ENCODE results near the gene CELF4.

The CELF4 gene

DNA sequence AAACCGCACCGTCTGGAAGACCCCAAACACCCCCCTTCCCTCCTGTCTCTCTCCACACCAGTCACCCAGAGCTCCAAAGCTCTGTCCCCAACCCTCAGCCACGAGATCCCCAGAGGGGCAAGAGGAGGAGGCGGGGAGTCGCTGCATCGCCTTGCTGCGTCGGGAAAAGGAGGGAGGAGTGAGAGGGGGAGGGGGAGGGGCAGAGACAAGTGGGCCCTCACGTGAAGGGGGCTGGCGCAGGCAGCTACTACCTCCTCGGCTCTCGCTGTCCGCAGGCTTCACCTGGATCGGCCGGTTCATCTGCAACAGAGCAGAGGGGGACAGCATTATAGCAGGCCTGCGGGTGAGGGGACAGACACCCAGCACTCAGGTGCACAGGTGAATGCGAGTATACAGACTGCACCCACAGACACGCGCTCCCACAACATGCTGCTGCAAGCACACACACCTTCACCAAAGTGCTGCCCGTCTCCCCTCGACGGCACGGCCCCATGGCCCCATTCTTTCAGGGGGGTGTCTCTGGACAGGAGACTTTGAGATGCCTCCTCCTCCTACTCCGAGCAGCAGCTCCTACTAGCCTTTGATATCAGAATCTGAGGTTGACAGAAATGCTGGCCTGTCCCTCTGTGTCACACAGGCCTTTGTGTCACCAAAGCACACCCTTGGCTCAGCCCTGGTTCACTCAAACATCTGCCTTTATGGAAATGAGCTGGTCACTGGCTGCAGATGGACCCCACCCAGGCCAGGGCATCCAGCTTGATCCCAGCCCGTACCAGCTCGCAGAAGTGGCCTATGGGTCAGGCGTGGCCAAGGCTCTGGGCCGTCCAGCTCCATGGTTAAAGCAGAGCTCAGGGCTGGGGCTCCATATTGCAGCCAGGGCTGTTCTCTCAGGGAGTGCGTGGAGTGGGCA lies 243.8 kb downstream of the CELF4 start:
- H3K27ac ChIP-seq (ENCODE audit: low read length): no peak overlapping the region
- H3K27me3 ChIP-seq (ENCODE audit: control insufficient read depth in 1 of 2, insufficient read depth in 2 of 2, low read length in 2 of 2): peaks cover 5 to 12% of the 10 kb centered on the region in 2 donors
- no peaks in the 10 kb centered on the region for H3K4me1 ChIP-seq (ENCODE audit: control insufficient read depth, insufficient read depth, low read length)
- no peak overlapping the region for H3K9ac ChIP-seq (ENCODE audit: low read length in 2 of 2)
- no peaks in the 10 kb centered on the region for H3K9me3 ChIP-seq (ENCODE audit: control insufficient read depth in 2 of 2, low read length in 2 of 2)
- H3K36me3 ChIP-seq (ENCODE audit: control insufficient read depth in 2 of 2, insufficient read depth in 2 of 2, low read length in 2 of 2): no peaks in the 10 kb centered on the region
- H3K4me3 ChIP-seq (ENCODE audit: low read length in 2 of 2): no peak overlapping the region

GRCh38 chr18:37320317-37320716 lies 245.3 kb downstream of the CELF4 start:
- H3K27ac ChIP-seq (ENCODE audit: low read length): no peak overlapping the region
- peaks cover 5 to 12% of the 10 kb centered on the region in 2 donors for H3K27me3 ChIP-seq (ENCODE audit: control insufficient read depth in 1 of 2, insufficient read depth in 2 of 2, low read length in 2 of 2)
- no peaks in the 10 kb centered on the region for H3K36me3 ChIP-seq (ENCODE audit: control insufficient read depth in 2 of 2, insufficient read depth in 2 of 2, low read length in 2 of 2)
- no peak overlapping the region for H3K9ac ChIP-seq (ENCODE audit: low read length in 2 of 2)
- H3K9me3 ChIP-seq (ENCODE audit: control insufficient read depth in 2 of 2, low read length in 2 of 2): no peaks in the 10 kb centered on the region
- no peaks in the 10 kb centered on the region for H3K4me1 ChIP-seq (ENCODE audit: control insufficient read depth, insufficient read depth, low read length)
- H3K4me3 ChIP-seq (ENCODE audit: low read length in 2 of 2): no peak overlapping the region

DNA sequence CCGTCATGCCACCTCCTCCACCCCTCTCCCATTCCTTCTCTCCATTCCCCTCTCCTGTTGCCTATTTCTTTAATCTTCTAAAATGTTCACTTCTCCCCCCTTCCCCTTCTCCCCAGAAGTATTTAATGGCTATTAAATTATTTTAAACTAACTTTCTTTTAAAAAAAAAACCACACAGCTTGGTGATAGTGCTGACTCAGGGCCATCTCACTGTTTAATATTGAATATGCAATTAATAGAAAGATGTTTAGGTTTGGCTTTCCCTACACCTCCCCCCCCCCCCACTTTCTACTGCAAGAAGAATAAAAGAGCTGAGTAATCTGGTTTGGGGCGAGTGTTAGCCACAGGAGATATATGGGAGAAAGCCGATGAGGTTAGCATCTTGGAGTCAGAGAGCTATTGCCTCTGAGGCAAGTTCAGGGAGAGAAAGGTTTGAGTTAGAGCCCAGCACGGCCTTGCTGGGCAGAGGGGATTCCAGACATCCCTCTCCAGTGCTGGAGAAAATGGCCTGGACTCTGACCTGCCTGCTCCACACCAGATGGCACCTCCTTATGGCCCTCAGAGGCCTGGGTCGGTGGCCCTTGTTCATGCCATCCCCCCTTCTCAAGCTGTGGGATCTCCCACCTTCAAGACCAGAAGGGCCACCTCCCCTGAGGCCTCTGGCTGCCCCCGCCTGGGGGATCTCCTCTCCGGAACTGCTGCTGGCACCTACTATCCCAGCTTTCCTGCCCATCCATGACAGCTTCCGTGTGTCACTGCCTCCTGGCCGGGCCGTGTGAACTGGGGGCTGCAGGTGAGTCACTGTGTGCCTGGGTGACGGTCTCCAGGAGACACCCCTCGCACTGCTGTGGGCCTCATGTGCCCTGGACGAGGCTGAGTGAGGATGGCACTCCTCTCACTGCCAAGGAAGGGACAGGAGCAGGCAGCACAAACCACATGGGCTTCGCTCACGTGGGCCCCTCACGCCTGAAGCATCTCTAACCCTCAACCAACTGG lies 246.9 kb downstream of the CELF4 start:
- Histone ChIP-seq H3K4me3 (ENCODE audit: low read length in 2 of 2) (no peak overlapping the region), H3K9ac (ENCODE audit: low read length in 2 of 2) (no peak overlapping the region), H3K9me3 (ENCODE audit: control insufficient read depth in 2 of 2, low read length in 2 of 2) (no peaks in the 10 kb centered on the region), H3K27ac (ENCODE audit: low read length) (no peak overlapping the region), H3K27me3 (ENCODE audit: control insufficient read depth in 1 of 2, insufficient read depth in 2 of 2, low read length in 2 of 2) (peaks cover 5 to 12% of the 10 kb centered on the region in 2 donors), H3K4me1 (ENCODE audit: control insufficient read depth, insufficient read depth, low read length) (no peaks in the 10 kb centered on the region), H3K36me3 (ENCODE audit: control insufficient read depth in 2 of 2, insufficient read depth in 2 of 2, low read length in 2 of 2) (no peaks in the 10 kb centered on the region)

DNA sequence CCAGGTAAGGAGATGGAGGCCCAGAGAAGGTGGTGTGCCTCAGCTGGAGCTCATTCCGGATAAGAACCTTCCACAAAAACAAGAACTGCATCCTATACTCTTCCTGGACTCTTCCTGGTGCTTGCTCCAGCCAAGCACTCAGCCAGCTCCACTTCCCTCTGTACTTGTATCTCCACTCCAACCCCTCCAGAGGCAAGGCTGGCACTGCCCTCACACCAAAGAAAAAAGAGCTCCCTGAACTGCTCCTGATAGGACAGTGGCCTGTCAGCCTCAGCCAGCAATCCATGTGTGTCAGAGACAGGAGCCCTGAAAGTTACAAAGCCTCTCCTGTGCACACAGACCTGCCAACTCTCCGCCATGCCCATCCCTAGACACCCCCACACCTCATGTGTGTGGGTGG lies 248.1 kb downstream of the CELF4 start:
- H3K36me3 ChIP-seq (ENCODE audit: control insufficient read depth in 2 of 2, insufficient read depth in 2 of 2, low read length in 2 of 2): no peaks in the 10 kb centered on the region
- H3K4me3 ChIP-seq (ENCODE audit: low read length in 2 of 2): no peak overlapping the region
- H3K9me3 ChIP-seq (ENCODE audit: control insufficient read depth in 2 of 2, low read length in 2 of 2): no peaks in the 10 kb centered on the region
- no peaks in the 10 kb centered on the region for H3K4me1 ChIP-seq (ENCODE audit: control insufficient read depth, insufficient read depth, low read length)
- H3K27ac ChIP-seq (ENCODE audit: low read length): no peak overlapping the region
- peaks cover 1 to 8% of the 10 kb centered on the region in 2 donors for H3K27me3 ChIP-seq (ENCODE audit: control insufficient read depth in 1 of 2, insufficient read depth in 2 of 2, low read length in 2 of 2)
- H3K9ac ChIP-seq (ENCODE audit: low read length in 2 of 2): no peak overlapping the region

DNA sequence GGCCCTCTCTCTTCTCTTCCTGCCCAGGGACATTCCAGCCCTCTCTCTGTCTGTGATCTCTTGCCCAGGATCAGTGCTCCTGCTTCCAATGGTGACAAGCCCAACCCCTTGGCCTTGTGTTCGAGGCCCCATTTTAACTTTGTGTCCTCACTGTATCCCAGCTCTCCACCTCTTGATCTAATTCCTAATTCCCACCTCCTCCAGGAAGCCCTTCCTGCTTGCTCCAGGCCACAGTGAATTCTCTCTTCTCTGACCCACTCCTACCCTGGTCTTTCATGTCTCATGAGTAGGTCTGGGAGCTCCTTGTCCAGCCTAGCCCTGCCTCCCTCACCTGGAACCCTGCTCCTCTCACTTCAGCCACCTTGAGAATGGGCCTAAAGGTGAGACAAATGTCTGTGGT lies 249.1 kb downstream of the CELF4 start:
- Histone ChIP-seq H3K9ac (ENCODE audit: low read length in 2 of 2) (no peak overlapping the region), H3K36me3 (ENCODE audit: control insufficient read depth in 2 of 2, insufficient read depth in 2 of 2, low read length in 2 of 2) (no peaks in the 10 kb centered on the region), H3K4me1 (ENCODE audit: control insufficient read depth, insufficient read depth, low read length) (no peaks in the 10 kb centered on the region), H3K27ac (ENCODE audit: low read length) (no peak overlapping the region), H3K27me3 (ENCODE audit: control insufficient read depth in 1 of 2, insufficient read depth in 2 of 2, low read length in 2 of 2) (peaks cover 0 to 3% of the 10 kb centered on the region in 2 donors), H3K9me3 (ENCODE audit: control insufficient read depth in 2 of 2, low read length in 2 of 2) (no peaks in the 10 kb centered on the region), H3K4me3 (ENCODE audit: low read length in 2 of 2) (no peak overlapping the region)

- Histone ChIP-seq H3K4me1 (ENCODE audit: control insufficient read depth, insufficient read depth, low read length) (no peaks in the 10 kb centered on the region), H3K4me3 (ENCODE audit: low read length in 2 of 2) (no peak overlapping the region), H3K36me3 (ENCODE audit: control insufficient read depth in 2 of 2, insufficient read depth in 2 of 2, low read length in 2 of 2) (no peaks in the 10 kb centered on the region), H3K27me3 (ENCODE audit: control insufficient read depth in 1 of 2, insufficient read depth in 2 of 2, low read length in 2 of 2) (no peaks in the 10 kb centered on the region), H3K9ac (ENCODE audit: low read length in 2 of 2) (no peak overlapping the region), H3K27ac (ENCODE audit: low read length) (no peak overlapping the region), H3K9me3 (ENCODE audit: control insufficient read depth in 2 of 2, low read length in 2 of 2) (no peaks in the 10 kb centered on the region)
Measured at GRCh38 chr18:37315935-37316334, 249.7 kb downstream of the CELF4 start.

DNA sequence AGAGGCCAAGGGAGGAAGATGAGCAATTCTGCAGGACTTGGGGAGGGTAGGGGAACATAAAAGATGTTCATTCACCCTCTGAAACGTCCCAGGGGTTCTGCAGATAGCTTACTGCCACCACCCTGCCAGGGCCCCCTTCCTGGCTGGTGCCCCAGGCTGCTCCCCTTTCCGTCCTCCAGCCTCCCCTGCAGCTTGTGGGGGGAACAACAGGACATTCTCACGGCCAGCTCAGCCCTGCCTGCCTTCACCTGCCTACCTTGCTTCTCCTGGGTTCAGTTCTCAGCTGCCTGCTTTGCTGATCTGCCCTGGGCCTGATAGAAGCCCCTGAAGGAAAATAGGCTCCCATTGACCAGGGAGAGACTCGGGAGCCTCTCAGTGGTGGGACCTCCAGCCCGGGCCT lies 251.1 kb downstream of the CELF4 start:
- Histone ChIP-seq H3K27ac (ENCODE audit: low read length) (no peak overlapping the region), H3K4me3 (ENCODE audit: low read length in 2 of 2) (no peak overlapping the region), H3K27me3 (ENCODE audit: control insufficient read depth in 1 of 2, insufficient read depth in 2 of 2, low read length in 2 of 2) (no peaks in the 10 kb centered on the region), H3K36me3 (ENCODE audit: control insufficient read depth in 2 of 2, insufficient read depth in 2 of 2, low read length in 2 of 2) (no peaks in the 10 kb centered on the region), H3K4me1 (ENCODE audit: control insufficient read depth, insufficient read depth, low read length) (no peaks in the 10 kb centered on the region), H3K9ac (ENCODE audit: low read length in 2 of 2) (no peak overlapping the region), H3K9me3 (ENCODE audit: control insufficient read depth in 2 of 2, low read length in 2 of 2) (no peaks in the 10 kb centered on the region)

DNA sequence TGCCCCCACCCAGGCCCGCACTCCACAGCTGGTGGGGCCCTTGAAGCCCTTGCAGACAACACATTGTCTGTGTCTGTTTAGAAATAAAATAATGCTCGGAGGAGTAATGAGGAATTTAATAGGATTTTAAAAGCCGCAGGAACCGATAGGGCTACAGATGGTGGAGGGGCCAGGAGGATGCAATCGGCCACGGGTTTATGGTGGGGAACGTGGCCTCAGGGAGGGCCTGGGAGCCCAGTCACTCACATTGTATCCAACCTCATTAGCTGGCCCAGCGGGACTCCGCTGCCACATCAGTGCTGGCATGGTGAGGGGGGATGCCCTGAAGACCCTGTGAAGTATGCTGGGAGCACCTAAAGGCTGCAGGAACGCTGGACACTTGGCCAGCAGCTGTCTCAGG lies 252.0 kb downstream of the CELF4 start:
- H3K9ac ChIP-seq (ENCODE audit: low read length in 2 of 2): no peak overlapping the region
- H3K27me3 ChIP-seq (ENCODE audit: control insufficient read depth in 1 of 2, insufficient read depth in 2 of 2, low read length in 2 of 2): no peaks in the 10 kb centered on the region
- no peaks in the 10 kb centered on the region for H3K4me1 ChIP-seq (ENCODE audit: control insufficient read depth, insufficient read depth, low read length)
- H3K4me3 ChIP-seq (ENCODE audit: low read length in 2 of 2): no peak overlapping the region
- no peaks in the 10 kb centered on the region for H3K9me3 ChIP-seq (ENCODE audit: control insufficient read depth in 2 of 2, low read length in 2 of 2)
- H3K36me3 ChIP-seq (ENCODE audit: control insufficient read depth in 2 of 2, insufficient read depth in 2 of 2, low read length in 2 of 2): no peaks in the 10 kb centered on the region
- no peak overlapping the region for H3K27ac ChIP-seq (ENCODE audit: low read length)

- H3K9me3 ChIP-seq (ENCODE audit: control insufficient read depth in 2 of 2, low read length in 2 of 2): no peaks in the 10 kb centered on the region
- H3K36me3 ChIP-seq (ENCODE audit: control insufficient read depth in 2 of 2, insufficient read depth in 2 of 2, low read length in 2 of 2): no peaks in the 10 kb centered on the region
- H3K27ac ChIP-seq (ENCODE audit: low read length): no peak overlapping the region
- H3K27me3 ChIP-seq (ENCODE audit: control insufficient read depth in 1 of 2, insufficient read depth in 2 of 2, low read length in 2 of 2): no peaks in the 10 kb centered on the region
- H3K9ac ChIP-seq (ENCODE audit: low read length in 2 of 2): no peak overlapping the region
- H3K4me1 ChIP-seq (ENCODE audit: control insufficient read depth, insufficient read depth, low read length): no peaks in the 10 kb centered on the region
- no peak overlapping the region for H3K4me3 ChIP-seq (ENCODE audit: low read length in 2 of 2)
Measured at GRCh38 chr18:37309861-37310260, 255.7 kb downstream of the CELF4 start.

DNA sequence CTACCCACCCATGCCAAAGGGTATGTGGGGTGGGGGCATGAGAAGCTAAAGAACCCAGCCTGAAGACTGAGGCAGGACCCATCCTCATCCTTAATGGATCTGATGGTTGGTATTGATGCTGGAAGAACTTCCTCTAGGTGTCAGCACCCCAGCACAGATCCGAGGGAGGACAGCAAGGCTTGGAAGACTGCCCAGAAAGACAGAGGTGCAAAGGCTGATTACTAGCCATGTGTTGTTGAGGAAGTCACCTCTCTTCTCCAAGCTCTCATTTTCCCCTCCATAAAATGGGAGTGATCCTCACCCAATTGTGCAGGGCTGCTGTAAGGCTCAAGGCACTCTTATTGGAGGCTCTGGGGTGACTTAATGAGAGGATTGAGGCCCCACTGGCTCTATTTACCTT lies 256.5 kb downstream of the CELF4 start:
- H3K4me1 ChIP-seq (ENCODE audit: control insufficient read depth, insufficient read depth, low read length): no peaks in the 10 kb centered on the region

More for the DNA sequence above, 256.5 kb downstream of the CELF4 start:
- no peak overlapping the region for H3K27ac ChIP-seq (ENCODE audit: low read length)
- no peak overlapping the region for H3K9ac ChIP-seq (ENCODE audit: low read length in 2 of 2)
- H3K4me3 ChIP-seq (ENCODE audit: low read length in 2 of 2): no peak overlapping the region
- H3K27me3 ChIP-seq (ENCODE audit: control insufficient read depth in 1 of 2, insufficient read depth in 2 of 2, low read length in 2 of 2): no peaks in the 10 kb centered on the region
- H3K9me3 ChIP-seq (ENCODE audit: control insufficient read depth in 2 of 2, low read length in 2 of 2): no peaks in the 10 kb centered on the region
- no peaks in the 10 kb centered on the region for H3K36me3 ChIP-seq (ENCODE audit: control insufficient read depth in 2 of 2, insufficient read depth in 2 of 2, low read length in 2 of 2)

Data from stomach smooth muscle (tissue), 2 donors.